Heart left ventricle (tissue), 16 donors: ENCODE measurements around the gene CCDC27. TPM values are rescaled to one million over a fixed set of nuclear protein-coding genes. Genes with fewer than 3 reads are reported as not detected.

Experiments
- ATAC-seq, 4 donors: fragments of 200-7000 bp; cut with Tn5 transposase; one replicate each; pipeline ENCODE4 v1.9.1; 2020 to 2022; ENCODE audit warnings: moderate library complexity in 4 of 4, mild to moderate bottlenecking in 3 of 4, moderate number of reproducible peaks in 1 of 4
- DNase-seq, 5 donors: peaks; one replicate each; pipeline ENCODE4 v3.0.0-alpha.2; 2020
- H3K27ac ChIP-seq, 12 donors: fragments of 200-600 bp; sonication (generic) in 4 of 12; one replicate each; pipeline versions ENCODE4 v1.5.0 to v1.8.0; 2016 to 2022; ENCODE audit warnings: mild to moderate bottlenecking in 2 of 12
- H3K27me3 ChIP-seq, 9 donors: fragments of 200-600 bp; sonication (generic) in 2 of 9; one replicate each; pipeline versions ENCODE4 v1.5.1 to v1.8.0; 2016 to 2022; ENCODE audit warnings: mild to moderate bottlenecking in 3 of 9
- H3K36me3 ChIP-seq, 9 donors: fragments of 200-600 bp; sonication (generic) in 2 of 9; one replicate each; pipeline versions ENCODE4 v1.5.0 to v1.8.0; 2018 to 2022; ENCODE audit warnings: mild to moderate bottlenecking in 2 of 9
- H3K4me1 ChIP-seq, 12 donors: fragments of 200-600 bp; sonication (generic) in 4 of 12; one replicate each; pipeline versions ENCODE4 v1.5.0 to v1.8.0; 2016 to 2022; ENCODE audit warnings: mild to moderate bottlenecking in 3 of 12
- H3K4me3 ChIP-seq, 12 donors: fragments of 200-600 bp; sonication (generic) in 4 of 12; one replicate each; pipeline versions ENCODE4 v1.5.0 to v1.8.0; 2017 to 2022; ENCODE audit warnings: mild to moderate bottlenecking in 9 of 12, moderate library complexity in 4 of 12
- H3K9me3 ChIP-seq, 12 donors: fragments of 200-600 bp; sonication (generic) in 4 of 12; one replicate each; pipeline versions ENCODE4 v1.5.0 to v1.8.0; 2016 to 2022; ENCODE audit warnings: mild to moderate bottlenecking in 1 of 12
- POLR2A ChIP-seq, 2 donors: fragments of 450-650 bp; IDR thresholded peaks; one replicate each; pipeline ENCODE4 v1.6.1; 2017; ENCODE audit warnings: antibody characterized with exemption in 2 of 2, mild to moderate bottlenecking in 2 of 2, moderate library complexity in 2 of 2
- WGBS, 4 donors: extraction: QIAGEN DNeasy Blood & Tissue Kit in 2 of 4; methylation state at CpG; one replicate each; pipeline versions ENCODE4 v1.1.5 to v1.1.7; 2013 to 2018; 5-methylcytosine and 5-hydroxymethylcytosine counted together
- intact Hi-C, 10 donors: fragments of 100-400 bp; cut with DNase I; formaldehyde crosslinking; loops; one replicate each; pipeline versions ENCODE4 v1.11.1 to v1.14.2; 2022
- polyA plus RNA-seq, 2 donors: library from polyadenylated mRNA; stranded (reverse); fragments of 200-250 nt; gene quantifications; one replicate each; pipeline ENCODE4 v1.2.3, GENCODE V29; 2013
- total RNA-seq, 9 donors: library from RNA; depleted of rRNA in 2 of 9; stranded (reverse); fragments of >200 nt in 2 of 9; fragmentation: NEBNext Ultra II Directional in 3 of 9; extraction: Animal tissue kit (Norgen Biotek cat#: 25700) in 3 of 9; gene quantifications; one replicate each; pipeline versions ENCODE4 v1.1.0 to v1.2.4, GENCODE V29; 2016 to 2023
- TF ChIP-seq, protein P1 (sequence below), 12 donors: fragments of 200-600 bp; sonication (generic) in 4 of 12; IDR thresholded peaks; one replicate each; pipeline versions ENCODE4 v1.5.0 to v1.8.0; 2018 to 2022; ENCODE audit warnings: antibody characterized with exemption in 12 of 12, mild to moderate bottlenecking in 5 of 12
- donor health status: ischemic (EF 13 %, LVEDD 7.1; RV severe dilation, severe dysfunction).
- donor health status: healthy with polysubstance abuse.
- donor health status: DM: no; HTN: yes; CAD: no.
- donor health status: DM: no; HTN: no; CAD: no.
- donor health status: ischemic (EF 25% LVEDD 6.9; RV normal size, moderate dysfunction).
- donor health status: ischemic (EF 25% LVEDD 5.7; RV mildly dilated, moderate dysfunction).
- donor health status: healthy.
- donor health status: DM: yes; HTN: yes; CAD: no.
- donor health status: ischemic (EF 35%, LVEDD 5.7; RV mildly dilated, moderate dysfunction).
- donor health status: nonischemic (EF 11% LVEDD 7.7; RV severe dilation, severe dysfunction).
- donor health status: DM: yes; HTN: yes; CAD: no.
- donor health status: PGD.
- donor health status: ischemic (EF 29% LVEDD 5.4; RV normal size, mild dysfunction).
- donor health status: nonischemic (EF 23%, LVEDD 6.1; RV moderate dilation, normal function).

Gene CCDC27
- total and polyA plus RNA-seq, 11 donors, result not detected

DNA sequence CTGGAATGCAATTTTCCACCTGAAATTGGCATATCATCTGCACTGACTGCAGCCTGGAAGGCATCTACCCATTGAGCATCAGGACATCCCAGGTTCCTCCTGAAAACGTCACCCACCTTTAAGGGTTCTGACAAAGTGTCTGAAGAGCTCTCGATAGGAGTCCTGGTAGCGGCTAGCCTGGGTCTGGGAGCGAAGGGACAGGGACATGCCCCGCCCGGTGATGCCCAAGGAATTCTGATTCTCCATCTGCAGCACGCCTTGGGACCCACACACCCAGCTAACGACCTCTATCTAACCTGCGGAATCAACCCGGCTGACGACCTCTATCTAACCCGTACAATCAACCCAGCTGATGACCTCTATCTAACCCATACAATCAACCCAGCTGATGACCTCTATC, 13.3 kb upstream of the CCDC27 start:
- DNase-seq (peak in 1 of 5 donors; percentile 10), ATAC-seq (no peak)
- no peak overlapping the region for H3K27ac ChIP-seq
- no peaks in the 10 kb centered on the region for H3K27me3 ChIP-seq
- peaks cover 0 to 71% (median 54%) of the 10 kb centered on the region in 9 donors for H3K36me3 ChIP-seq
- intact Hi-C loops, result no loop called here
- TF ChIP-seq, protein P1, sequence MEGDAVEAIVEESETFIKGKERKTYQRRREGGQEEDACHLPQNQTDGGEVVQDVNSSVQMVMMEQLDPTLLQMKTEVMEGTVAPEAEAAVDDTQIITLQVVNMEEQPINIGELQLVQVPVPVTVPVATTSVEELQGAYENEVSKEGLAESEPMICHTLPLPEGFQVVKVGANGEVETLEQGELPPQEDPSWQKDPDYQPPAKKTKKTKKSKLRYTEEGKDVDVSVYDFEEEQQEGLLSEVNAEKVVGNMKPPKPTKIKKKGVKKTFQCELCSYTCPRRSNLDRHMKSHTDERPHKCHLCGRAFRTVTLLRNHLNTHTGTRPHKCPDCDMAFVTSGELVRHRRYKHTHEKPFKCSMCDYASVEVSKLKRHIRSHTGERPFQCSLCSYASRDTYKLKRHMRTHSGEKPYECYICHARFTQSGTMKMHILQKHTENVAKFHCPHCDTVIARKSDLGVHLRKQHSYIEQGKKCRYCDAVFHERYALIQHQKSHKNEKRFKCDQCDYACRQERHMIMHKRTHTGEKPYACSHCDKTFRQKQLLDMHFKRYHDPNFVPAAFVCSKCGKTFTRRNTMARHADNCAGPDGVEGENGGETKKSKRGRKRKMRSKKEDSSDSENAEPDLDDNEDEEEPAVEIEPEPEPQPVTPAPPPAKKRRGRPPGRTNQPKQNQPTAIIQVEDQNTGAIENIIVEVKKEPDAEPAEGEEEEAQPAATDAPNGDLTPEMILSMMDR (IDR thresholded peaks at IDR 0.05), result no peak
- TF ChIP-seq POLR2A (IDR thresholded peaks at IDR 0.05), result no peak
- H3K9me3 ChIP-seq, result no peaks in the 10 kb centered on the region
- H3K4me3 ChIP-seq, result no peak overlapping the region
- peaks cover 0 to 8% (median 0%) of the 10 kb centered on the region in 12 donors for H3K4me1 ChIP-seq
- WGBS, 4 donors, result 88 to 97% (median 92%) methylated on average over 12 of the region's 12 CpGs

DNA sequence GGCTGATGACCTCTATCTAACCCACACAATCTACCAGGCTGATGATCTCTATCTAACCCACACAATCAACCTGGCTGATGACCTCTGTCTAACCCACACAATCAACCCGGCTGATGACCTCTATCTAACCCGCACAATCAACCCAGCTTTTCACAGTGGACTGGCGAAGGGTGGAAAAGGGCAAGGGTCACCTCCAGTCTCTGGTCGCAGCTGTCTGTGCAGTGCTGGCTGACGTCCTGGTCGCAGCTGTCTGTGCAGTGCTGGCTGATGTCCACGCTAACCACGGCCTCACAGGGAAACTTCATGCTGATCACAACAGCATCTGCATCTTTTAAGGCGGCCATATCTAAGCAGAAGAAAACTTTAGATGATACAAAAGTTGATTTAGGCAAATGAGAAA, 12.2 kb upstream of the CCDC27 start:
- TF ChIP-seq, protein P1 (IDR thresholded peaks at IDR 0.05), result no peak
- TF ChIP-seq POLR2A (IDR thresholded peaks at IDR 0.05), result no peak
- no peak overlapping the region for H3K27ac ChIP-seq
- DNase-seq, result peak in 2 of 5 donors; percentile 42 to 44
- no peaks in the 10 kb centered on the region for H3K27me3 ChIP-seq
- no peak overlapping the region for H3K4me3 ChIP-seq
- ATAC-seq, result peak in 1 of 4 donors; percentile 32
- no peaks in the 10 kb centered on the region for H3K9me3 ChIP-seq
- 79 to 84% (median 83%) methylated on average over 9 of the region's 9 CpGs for WGBS, 4 donors
- H3K4me1 ChIP-seq, result peaks cover 0 to 9% (median 0%) of the 10 kb centered on the region in 12 donors
- intact Hi-C loops, result no loop called here
- H3K36me3 ChIP-seq, result peaks cover 0 to 71% (median 54%) of the 10 kb centered on the region in 9 donors

DNA sequence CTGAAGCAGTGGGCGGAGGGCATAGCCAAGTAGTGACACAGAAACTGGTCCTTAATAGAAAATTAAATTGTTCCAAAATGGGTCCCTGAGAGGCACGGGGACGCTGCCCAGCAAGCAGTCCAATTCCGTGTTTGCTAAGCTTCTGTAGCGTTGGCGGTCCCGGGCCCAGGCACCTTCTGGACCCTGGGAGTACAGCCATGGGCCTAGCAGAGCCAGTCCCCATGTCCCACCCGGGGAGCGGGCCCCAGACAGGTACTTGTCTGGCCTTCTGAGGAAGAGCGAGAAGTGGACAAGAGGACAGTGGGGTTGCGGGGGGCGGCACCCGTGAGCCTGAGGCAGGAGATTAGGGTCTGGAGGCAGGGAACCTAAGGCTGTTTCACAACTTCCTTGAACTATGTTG, 11.5 kb upstream of the CCDC27 start:
- no peak overlapping the region for H3K4me3 ChIP-seq
- peaks cover 0 to 14% (median 4%) of the 10 kb centered on the region in 12 donors for H3K4me1 ChIP-seq
- ATAC-seq, result no peak
- TF ChIP-seq POLR2A (IDR thresholded peaks at IDR 0.05), result no peak
- TF ChIP-seq, protein P1 (IDR thresholded peaks at IDR 0.05), result no peak
- H3K27ac ChIP-seq, result no peak overlapping the region
- 86 to 99% (median 95%) methylated on average over 12 to 13 of the region's 13 CpGs for WGBS, 4 donors
- no peaks in the 10 kb centered on the region for H3K9me3 ChIP-seq
- peak in 2 of 5 donors; percentile 14 to 54 for DNase-seq
- H3K36me3 ChIP-seq, result peaks cover 0 to 67% (median 54%) of the 10 kb centered on the region in 9 donors
- H3K27me3 ChIP-seq, result no peaks in the 10 kb centered on the region
- intact Hi-C loops, result no loop called here

DNA sequence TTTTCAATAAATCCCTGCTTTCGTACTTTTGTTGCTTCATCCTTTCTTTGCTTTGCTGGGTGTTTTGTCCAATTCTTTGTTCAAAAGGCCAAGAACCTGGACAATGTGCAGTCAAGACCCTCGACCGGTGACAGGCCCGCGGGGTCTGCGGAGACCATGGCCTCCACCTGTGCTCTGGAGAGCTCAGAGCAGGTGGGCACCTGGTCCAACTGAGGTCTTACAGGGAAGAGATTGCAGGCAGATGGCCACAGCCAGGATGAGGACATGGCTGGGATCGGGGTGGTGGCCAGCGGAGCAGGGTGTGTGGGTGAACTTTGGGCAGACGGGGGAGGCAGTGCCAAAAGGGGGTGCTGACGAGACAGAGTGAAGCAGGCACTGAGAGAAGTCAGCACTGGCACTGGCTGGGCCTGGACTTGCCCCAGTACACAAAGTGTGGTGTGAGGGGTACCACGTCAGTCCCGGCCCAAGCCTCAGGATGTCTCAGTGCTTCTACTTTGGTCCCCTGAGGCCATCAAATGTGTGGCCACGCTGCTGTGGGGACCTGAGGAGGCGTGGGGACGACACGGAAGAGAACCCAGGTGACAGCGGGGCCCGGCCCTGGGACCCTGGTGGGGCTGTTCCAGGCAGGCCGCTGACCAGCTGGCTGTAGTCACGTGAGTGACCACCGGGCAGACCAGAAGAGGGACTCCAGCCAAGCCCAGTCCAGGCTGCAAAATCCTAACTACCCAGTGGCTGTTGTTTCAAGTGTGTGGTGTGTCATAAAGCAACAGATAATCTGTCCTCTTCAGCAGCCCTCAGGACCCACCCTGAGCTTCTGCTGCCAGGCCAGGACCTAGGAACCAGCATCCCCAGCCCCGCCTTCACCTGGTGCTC, 10.4 kb upstream of the CCDC27 start:
- H3K9me3 ChIP-seq, result no peaks in the 10 kb centered on the region
- no peak overlapping the region for H3K27ac ChIP-seq
- peaks cover 0 to 57% (median 46%) of the 10 kb centered on the region in 9 donors for H3K36me3 ChIP-seq
- no peaks in the 10 kb centered on the region for H3K27me3 ChIP-seq
- no peak overlapping the region for H3K4me3 ChIP-seq
- DNase-seq (peak in 2 of 5 donors; percentile 16 to 55), ATAC-seq (no peak)
- peaks cover 0 to 25% (median 11%) of the 10 kb centered on the region in 12 donors for H3K4me1 ChIP-seq
- intact Hi-C loops, result no loop called here
- 92 to 94% (median 93%) methylated on average over 20 to 22 of the region's 22 CpGs for WGBS, 4 donors
- TF ChIP-seq, protein P1 (IDR thresholded peaks at IDR 0.05), result no peak
- no peak for TF ChIP-seq POLR2A (IDR thresholded peaks at IDR 0.05)
